Stomach (tissue), 4 donors: Measurements from ENCODE around the gene BMP7.

Experiments
- CTCF ChIP-seq, 7 experiments: fragments of 450-650 bp in 4 of 7; fragments of 200-600 bp in 3 of 7; sonication (generic) in 3 of 7; IDR thresholded peaks; one replicate each; pipeline ENCODE4 v1.5.1; 2016 to 2019; ENCODE audit warnings: antibody characterized with exemption in 7 of 7, control low read depth in 2 of 7, mild to moderate bottlenecking in 1 of 7
- POLR2AphosphoS5 ChIP-seq, 3 donors: sonication (generic); formaldehyde crosslinking; IDR thresholded peaks; one replicate each; pipeline ENCODE4 v1.6.1; 2016; ENCODE audit warnings: antibody characterized with exemption in 3 of 3

- no peak for TF ChIP-seq CTCF (IDR thresholded peaks at IDR 0.05)
- no peak for TF ChIP-seq POLR2AphosphoS5 (IDR thresholded peaks at IDR 0.05)
Measured at GRCh38 chr20:57202309-57202708, 64.1 kb downstream of the BMP7 start.
